T-helper 2 cell (primary cell): ENCODE results near the gene SREBF2.
"Not testable (repeated sequence)": the region's sequence is repeated elsewhere in the genome, so short reads cannot be mapped to it uniquely, and the experiment has no call there.

Experiments used
- DNase-seq, 5 experiments: peaks; one replicate each; pipeline versions ENCODE4 v3.0.0 to v3.0.0-alpha.2; 2012 to 2022

SREBF2 gene

GRCh38 chr22:41842996-41843970 is 10.4 kb downstream of the SREBF2 start:
- DNase-seq: peak in 1 of 5 experiments; percentile 81

- DNase-seq: no peak
Measured at GRCh38 chr22:41844036-41844435, 11.1 kb downstream of the SREBF2 start.

GRCh38 chr22:41844513-41844912 is 11.6 kb downstream of the SREBF2 start:
- no peak for DNase-seq

- peak in 1 of 5 experiments; percentile 46 for DNase-seq
Measured at GRCh38 chr22:41845380-41846267, 12.7 kb downstream of the SREBF2 start.

GRCh38 chr22:41846268-41846987 is 13.5 kb downstream of the SREBF2 start:
- DNase-seq: no peak

GRCh38 chr22:41847300-41847699 is 14.4 kb downstream of the SREBF2 start:
- no peak for DNase-seq

GRCh38 chr22:41848468-41848867 is 15.6 kb downstream of the SREBF2 start:
- no peak for DNase-seq

- no peak for DNase-seq
Measured at GRCh38 chr22:41856469-41856868, 23.6 kb downstream of the SREBF2 start.

GRCh38 chr22:41857155-41857859 is 24.4 kb downstream of the SREBF2 start:
- DNase-seq: peak; percentile 24 to 85 (median 67)

GRCh38 chr22:41857860-41858199 is 24.9 kb downstream of the SREBF2 start:
- no peak for DNase-seq

GRCh38 chr22:41862160-41862529 is 29.2 kb downstream of the SREBF2 start:
- peak in 3 of 5 experiments; percentile 23 to 78 (median 48) for DNase-seq

GRCh38 chr22:41862530-41863266 is 29.8 kb downstream of the SREBF2 start:
- DNase-seq: peak in 2 of 5 experiments; percentile 56 to 62

GRCh38 chr22:41863472-41863871 is 30.6 kb downstream of the SREBF2 start:
- DNase-seq: no peak

- DNase-seq: no peak
Measured at GRCh38 chr22:41868556-41868955, 35.7 kb downstream of the SREBF2 start.

GRCh38 chr22:41870081-41870480 is 37.2 kb downstream of the SREBF2 start:
- DNase-seq: not testable (repeated sequence)

GRCh38 chr22:41870786-41871185 is 37.9 kb downstream of the SREBF2 start:
- DNase-seq: no peak

- peak in 2 of 5 experiments; percentile 64 to 71 for DNase-seq
Measured at GRCh38 chr22:41873391-41873790, 40.5 kb downstream of the SREBF2 start.

GRCh38 chr22:41874090-41874489 is 41.2 kb downstream of the SREBF2 start:
- DNase-seq: no peak

GRCh38 chr22:41875531-41876270 is 42.8 kb downstream of the SREBF2 start:
- DNase-seq: no peak

GRCh38 chr22:41876275-41876674 is 43.4 kb downstream of the SREBF2 start:
- DNase-seq: no peak

GRCh38 chr22:41876675-41877074 is 43.8 kb downstream of the SREBF2 start:
- no peak for DNase-seq
